HAP-1 (cell line): Measurements from ENCODE around the gene ATP2C2.
"Not testable (repeated sequence)": the region's sequence is repeated elsewhere in the genome, so short reads cannot be mapped to it uniquely, and the experiment has no call there.

Experiments used
- DNase-seq, 2 experiments: peaks; one replicate each; pipeline ENCODE4 v3.0.0-alpha.2; 2016 to 2020; ENCODE audit warnings: low spot score in 2 of 2
- H3K27me3 ChIP-seq: fragments of 250-450 bp; sonication (Bioruptor Pico); 2 replicates; pipeline ENCODE4 v1.5.1; 2020; ENCODE audit warnings: low read depth, mild to moderate bottlenecking, moderate library complexity
- H3K36me3 ChIP-seq: fragments of 250-450 bp; sonication (Bioruptor Pico); replicated peaks from 2 replicates; pipeline ENCODE4 v1.5.1; 2020; ENCODE audit warnings: mild to moderate bottlenecking
- H3K4me1 ChIP-seq: fragments of 250-450 bp; sonication (Bioruptor Pico); 2 replicates; pipeline ENCODE4 v1.5.1; 2020; ENCODE audit warnings: mild to moderate bottlenecking
- H3K4me3 ChIP-seq: fragments of 250-450 bp; sonication (Bioruptor Pico); 2 replicates; pipeline ENCODE4 v1.5.1; 2020; ENCODE audit warnings: mild to moderate bottlenecking, moderate library complexity
- H3K9me3 ChIP-seq: fragments of 250-450 bp; sonication (Bioruptor Pico); 2 replicates; pipeline ENCODE4 v1.5.1; 2020; ENCODE audit warnings: mild to moderate bottlenecking, moderate library complexity
- in situ Hi-C: fragments of 300-500 bp; cut with MboI; formaldehyde crosslinking; loops from 3 replicates; pipeline ENCODE4 v1.14.3; 2020; ENCODE audit warnings: low sequenced_read_pairs, inconsistent platforms, mixed read lengths

Gene ATP2C2

DNA sequence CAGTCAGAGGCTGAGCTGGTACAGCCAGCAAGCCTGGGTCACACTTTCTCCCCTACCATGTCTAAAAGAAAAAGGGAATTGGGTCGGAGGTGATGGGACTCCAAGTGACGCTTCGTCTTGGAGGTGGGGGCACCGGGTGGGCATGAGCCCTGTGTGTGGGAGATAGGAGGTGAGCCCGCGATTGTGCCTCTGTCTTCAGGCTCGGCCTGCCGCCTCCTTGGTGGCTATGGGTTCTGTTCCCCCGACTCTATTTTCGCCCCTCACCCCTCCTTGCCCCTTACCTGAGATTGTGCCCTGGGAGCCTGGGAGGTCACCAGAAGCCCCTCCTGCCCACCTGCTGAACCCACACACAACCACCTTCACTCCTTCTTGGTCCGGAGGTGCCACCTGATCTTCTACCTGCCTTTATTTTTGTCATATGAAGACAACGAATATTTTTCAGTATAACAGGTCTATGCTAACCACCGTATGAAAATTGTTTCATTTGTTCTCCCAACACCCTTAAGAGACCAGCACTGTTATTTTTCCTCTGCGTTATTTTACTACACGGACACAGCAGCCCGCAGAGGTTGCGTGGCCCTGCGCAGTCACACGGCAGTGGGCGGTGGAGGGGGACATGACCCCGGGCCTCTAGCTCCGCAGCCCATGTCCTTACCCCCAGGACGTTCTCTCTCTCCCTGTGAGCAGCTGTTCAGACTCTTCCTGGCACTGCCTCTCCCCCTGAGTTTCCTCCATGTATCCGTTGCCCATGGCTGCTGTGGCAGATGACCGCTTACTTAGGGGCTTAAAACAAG is 49.9 kb downstream of the ATP2C2 start:
- H3K4me3 ChIP-seq: no peak overlapping the region
- H3K36me3 ChIP-seq: no peaks in the 10 kb centered on the region

DNA sequence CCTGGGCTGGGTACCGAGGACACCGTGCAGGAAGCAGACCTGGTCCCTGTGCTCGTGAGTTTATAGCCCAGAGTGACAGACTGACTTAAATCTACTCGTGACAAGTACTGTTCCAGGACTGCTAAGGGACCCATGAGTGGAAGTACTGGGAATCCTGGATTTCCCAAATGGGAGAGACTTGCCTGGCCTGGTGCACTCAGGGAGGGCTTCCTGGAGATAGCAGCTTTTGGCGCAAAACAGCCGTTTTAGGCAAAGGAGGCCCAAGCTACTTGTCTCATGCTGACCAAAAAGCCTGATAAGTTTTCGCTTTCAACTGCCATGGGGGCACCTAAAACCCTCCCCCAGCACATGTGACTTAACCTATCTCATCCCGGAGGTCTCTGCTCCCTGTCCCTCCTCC is 51.4 kb downstream of the ATP2C2 start:
- H3K4me3 ChIP-seq: no peak overlapping the region
- H3K9me3 ChIP-seq: peaks cover 3% of the 10 kb centered on the region
- H3K36me3 ChIP-seq: no peaks in the 10 kb centered on the region
- in situ Hi-C loops: no loop called here
- H3K27me3 ChIP-seq: peaks cover 9% of the 10 kb centered on the region; the same call in 1 of the 2 replicates
- H3K4me1 ChIP-seq: no peaks in the 10 kb centered on the region
- no peak for DNase-seq

More for the DNA sequence above, 49.9 kb downstream of the ATP2C2 start:
- no peak for DNase-seq
- H3K4me1 ChIP-seq: no peaks in the 10 kb centered on the region
- peaks cover 9% of the 10 kb centered on the region; the same call in 1 of the 2 replicates for H3K27me3 ChIP-seq
- in situ Hi-C loops: no loop called here
- H3K9me3 ChIP-seq: peaks cover under 1% of the 10 kb centered on the region

DNA sequence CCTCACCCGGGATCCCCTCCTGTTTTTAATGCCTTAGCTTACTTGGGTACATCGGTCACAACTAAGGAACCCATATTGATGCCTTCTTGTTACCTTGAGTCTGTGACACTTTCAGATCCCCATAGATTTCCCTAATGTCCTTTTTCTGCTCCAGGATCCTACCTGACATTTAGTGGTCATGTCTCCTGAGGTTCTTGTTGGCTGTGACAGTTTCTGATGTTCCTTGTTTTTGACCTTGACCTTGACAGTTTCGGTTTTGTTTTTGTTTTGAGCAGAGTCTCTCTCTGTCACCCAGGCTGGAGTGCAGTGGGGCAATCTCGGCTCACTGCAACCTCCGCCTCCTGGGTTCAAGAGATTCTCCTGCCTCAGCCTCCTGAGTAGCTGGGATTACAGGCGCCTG is 52.2 kb downstream of the ATP2C2 start:
- H3K4me3 ChIP-seq, H3K27me3 ChIP-seq, DNase-seq, in situ Hi-C loops, H3K9me3 ChIP-seq, H3K4me1 ChIP-seq, H3K36me3 ChIP-seq: not testable (repeated sequence)

DNA sequence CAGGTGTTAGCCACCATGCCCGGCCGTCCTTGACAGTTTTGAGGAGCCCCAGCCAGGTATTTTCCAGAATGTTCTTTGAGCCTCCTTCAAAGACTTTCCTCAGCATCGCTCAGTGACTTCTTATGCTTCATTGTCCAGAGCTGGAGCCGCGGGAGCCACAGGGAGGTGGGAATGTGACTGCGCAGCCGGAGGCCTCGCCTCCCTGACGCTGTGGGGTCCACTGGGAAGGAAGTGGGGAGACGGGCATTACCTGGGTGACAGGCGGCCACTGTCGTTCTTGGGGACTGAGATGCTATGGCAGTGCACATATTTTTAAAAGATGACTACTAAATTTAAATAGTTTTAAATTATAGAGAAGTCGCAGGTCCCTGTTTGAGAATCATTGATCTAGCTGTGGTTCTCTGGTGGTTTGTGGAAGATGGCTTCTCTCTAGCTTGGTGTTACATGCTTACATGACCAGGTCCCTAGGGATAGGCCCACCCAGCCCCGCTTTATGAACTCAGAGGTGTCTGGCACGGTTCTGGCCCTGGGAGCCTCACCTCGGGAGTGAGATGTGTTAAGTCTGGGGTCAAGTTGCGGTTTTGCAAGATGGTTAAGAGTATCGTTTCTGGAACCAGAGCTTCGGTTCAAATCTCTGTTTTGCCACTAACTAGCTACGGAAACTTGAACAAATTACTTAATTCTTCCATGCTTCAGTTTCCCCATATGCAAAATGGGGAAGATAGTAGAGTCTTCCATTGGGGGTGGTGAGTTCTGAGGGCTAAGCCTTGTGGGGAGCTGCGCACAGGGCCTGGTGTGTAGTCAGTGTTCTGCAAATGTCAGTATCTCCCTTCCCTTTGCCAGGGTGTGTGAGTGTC is 53.0 kb downstream of the ATP2C2 start:
- H3K36me3 ChIP-seq: no peaks in the 10 kb centered on the region
- no peak for DNase-seq
- in situ Hi-C loops: no loop called here
- no peaks in the 10 kb centered on the region for H3K4me1 ChIP-seq
- no peak overlapping the region for H3K4me3 ChIP-seq
- H3K27me3 ChIP-seq: peaks cover 6% of the 10 kb centered on the region; the same call in 1 of the 2 replicates
- peaks cover 3% of the 10 kb centered on the region for H3K9me3 ChIP-seq

DNA sequence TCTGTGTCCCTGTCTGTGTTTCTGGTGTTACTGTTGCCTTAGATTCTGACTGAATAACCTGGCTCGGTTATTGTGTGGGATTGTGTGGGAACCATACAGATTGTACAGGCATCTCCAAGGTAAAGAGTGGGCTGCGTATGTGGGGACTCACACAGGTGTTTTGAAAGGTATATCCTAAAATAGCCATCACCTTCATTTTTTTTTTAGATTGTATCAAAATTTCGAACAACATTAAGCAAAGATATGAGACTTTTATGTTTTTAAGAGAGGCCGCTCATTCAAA is 53.5 kb downstream of the ATP2C2 start:
- DNase-seq: no peak
- peaks cover 3% of the 10 kb centered on the region for H3K9me3 ChIP-seq
- in situ Hi-C loops: no loop called here
- H3K36me3 ChIP-seq: no peaks in the 10 kb centered on the region
- no peaks in the 10 kb centered on the region for H3K4me1 ChIP-seq
- H3K27me3 ChIP-seq: peaks cover 5% of the 10 kb centered on the region; the same call in 1 of the 2 replicates
- H3K4me3 ChIP-seq: no peak overlapping the region

DNA sequence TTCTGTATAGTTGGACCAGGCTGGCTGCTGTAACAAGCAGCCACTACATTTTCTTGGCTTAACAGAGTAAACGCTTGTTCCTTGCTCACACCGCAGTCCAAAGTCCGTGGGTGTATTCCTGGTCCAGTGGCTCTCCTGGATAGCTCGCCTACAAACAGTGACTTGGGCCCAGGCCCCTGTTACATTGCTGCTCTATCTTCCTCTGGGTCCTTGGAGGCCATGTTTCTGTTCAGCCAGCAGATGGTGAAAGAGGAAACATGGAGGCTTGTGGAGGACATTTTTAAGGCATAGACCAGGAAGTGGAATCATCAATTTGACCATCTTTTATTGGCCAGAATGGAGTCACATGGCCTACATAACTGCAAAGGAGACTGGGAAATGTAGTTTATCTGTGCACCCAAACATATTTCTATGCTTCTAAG is 55.1 kb downstream of the ATP2C2 start:
- Histone ChIP-seq H3K4me1 (no peaks in the 10 kb centered on the region), H3K9me3 (peaks cover 3% of the 10 kb centered on the region), H3K36me3 (no peaks in the 10 kb centered on the region), H3K27me3 (peaks cover 5% of the 10 kb centered on the region; the same call in 1 of the 2 replicates), H3K4me3 (no peak overlapping the region)
- in situ Hi-C loops: no loop called here
- DNase-seq: peak in 1 of 2 experiments; percentile 44

DNA sequence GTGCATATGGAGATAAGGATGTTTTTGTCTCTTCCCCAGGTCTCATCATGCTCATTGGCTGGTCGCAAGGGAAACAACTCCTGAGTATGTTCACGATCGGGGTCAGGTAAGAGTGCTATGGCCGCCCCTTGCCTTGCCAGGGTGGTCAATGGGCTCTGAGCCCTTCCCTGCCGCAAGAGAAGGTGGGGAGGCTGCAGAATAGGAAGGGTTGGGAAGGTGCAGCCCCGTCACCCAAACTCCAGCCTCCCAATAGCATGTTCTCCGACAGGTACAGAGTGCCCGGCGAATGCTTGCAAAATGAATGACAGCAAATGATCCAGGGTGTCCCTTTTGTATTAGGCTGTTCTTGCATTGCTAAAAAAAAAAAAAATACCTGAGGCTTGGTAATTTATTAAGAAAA is 57.4 kb downstream of the ATP2C2 start:
- peaks cover 3% of the 10 kb centered on the region for H3K9me3 ChIP-seq
- DNase-seq: no peak
- no peaks in the 10 kb centered on the region for H3K36me3 ChIP-seq
- in situ Hi-C loops: no loop called here
- H3K4me1 ChIP-seq: no peaks in the 10 kb centered on the region
- no peak overlapping the region for H3K4me3 ChIP-seq
- peaks cover 8% of the 10 kb centered on the region; the same call in 1 of the 2 replicates for H3K27me3 ChIP-seq

DNA sequence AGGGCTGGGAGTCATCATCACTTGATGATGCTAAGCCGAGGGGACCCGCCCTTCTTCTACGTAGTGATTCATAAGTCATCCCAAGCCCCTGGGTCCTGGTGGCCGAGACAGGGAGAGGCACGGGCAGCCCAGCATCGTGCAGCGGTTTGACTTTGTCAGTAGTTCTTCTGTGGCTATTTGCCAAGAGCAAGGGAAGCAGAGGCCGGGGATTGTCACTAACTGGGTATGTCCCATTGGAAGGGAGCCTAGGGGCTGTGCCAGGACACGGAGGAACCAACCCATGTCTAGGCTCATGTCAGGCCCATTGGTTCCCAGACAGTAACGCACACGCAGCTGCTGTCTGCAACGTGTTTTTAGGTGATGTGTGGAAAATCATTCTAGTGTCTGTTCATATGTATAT is 58.5 kb downstream of the ATP2C2 start:
- Histone ChIP-seq H3K27me3 (peaks cover 8% of the 10 kb centered on the region; the same call in 1 of the 2 replicates), H3K4me1 (no peaks in the 10 kb centered on the region), H3K4me3 (no peak overlapping the region), H3K36me3 (no peaks in the 10 kb centered on the region), H3K9me3 (peaks cover 3% of the 10 kb centered on the region)
- in situ Hi-C loops: no loop called here
- no peak for DNase-seq

DNA sequence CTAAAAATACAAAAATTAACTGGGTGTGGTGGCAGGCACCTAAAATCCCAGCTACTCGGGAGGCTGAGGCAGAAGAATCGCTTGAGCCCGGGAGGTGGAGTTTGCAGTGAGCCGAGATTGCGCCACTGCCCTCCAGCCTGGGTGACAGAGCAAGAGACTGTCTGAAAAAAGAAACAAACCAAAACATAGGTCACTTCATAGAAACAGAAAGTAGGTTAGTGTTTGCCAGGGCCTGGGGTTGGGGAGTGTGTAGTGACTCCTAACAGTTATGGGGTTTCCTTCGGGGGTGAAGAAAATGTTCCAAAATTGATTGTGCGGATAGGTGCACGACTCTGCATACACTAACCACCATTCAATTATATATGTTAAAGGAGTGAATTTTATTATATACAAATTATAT is 59.2 kb downstream of the ATP2C2 start:
- in situ Hi-C loops: no loop called here

DNA sequence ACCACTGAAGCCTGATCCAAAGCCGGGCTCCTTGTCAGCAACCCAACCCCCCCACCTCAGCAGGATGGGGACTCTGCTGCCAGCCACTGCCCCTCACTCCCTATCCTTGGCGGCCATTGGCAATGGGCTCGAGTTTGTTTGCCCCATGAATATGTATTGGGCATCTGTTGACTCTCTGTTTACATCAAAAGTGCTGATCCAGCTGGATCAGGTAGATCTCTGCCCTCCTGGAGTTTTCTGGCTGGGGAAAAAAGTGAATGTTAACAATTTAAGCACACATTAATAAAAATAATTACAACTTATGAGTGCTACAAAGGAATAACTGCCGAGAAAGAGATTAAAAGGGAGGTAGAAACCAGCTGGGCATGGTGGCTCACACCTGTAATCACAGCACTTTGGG is 62.5 kb downstream of the ATP2C2 start:
- Histone ChIP-seq H3K36me3 (no peaks in the 10 kb centered on the region), H3K27me3 (peaks cover 8% of the 10 kb centered on the region; the same call in 1 of the 2 replicates), H3K4me1 (no peaks in the 10 kb centered on the region), H3K4me3 (no peak overlapping the region), H3K9me3 (no peaks in the 10 kb centered on the region)
- DNase-seq: no peak
- in situ Hi-C loops: no loop called here

More for the DNA sequence above, 59.2 kb downstream of the ATP2C2 start:
- Histone ChIP-seq H3K4me1 (no peaks in the 10 kb centered on the region), H3K27me3 (peaks cover 8% of the 10 kb centered on the region; the same call in 1 of the 2 replicates), H3K4me3 (no peak overlapping the region), H3K9me3 (peaks cover 3% of the 10 kb centered on the region), H3K36me3 (no peaks in the 10 kb centered on the region)
- DNase-seq: no peak

DNA sequence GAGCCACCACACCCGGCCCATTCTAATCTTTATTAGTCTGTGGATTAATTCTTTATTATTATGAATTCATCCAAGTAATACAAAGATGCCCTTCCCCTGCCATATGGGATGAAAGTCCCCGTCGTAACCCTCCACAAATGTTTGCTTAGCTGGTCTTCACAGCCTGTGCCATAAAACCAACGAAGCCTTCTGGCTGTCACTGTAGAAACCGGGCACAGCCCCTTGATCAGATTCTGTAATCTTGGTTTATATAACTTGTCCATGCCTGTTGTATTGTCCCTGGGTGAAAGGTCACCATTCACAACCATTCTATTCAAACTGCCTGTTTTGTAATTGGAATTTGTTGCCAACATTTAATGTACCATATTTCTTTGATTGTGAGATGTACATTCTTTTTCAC is 66.5 kb downstream of the ATP2C2 start:
- no peaks in the 10 kb centered on the region for H3K36me3 ChIP-seq
- DNase-seq: no peak
- H3K27me3 ChIP-seq: no peaks in the 10 kb centered on the region
- H3K4me1 ChIP-seq: no peaks in the 10 kb centered on the region
- no peak overlapping the region for H3K4me3 ChIP-seq
- no peaks in the 10 kb centered on the region for H3K9me3 ChIP-seq
- in situ Hi-C loops: no loop called here

DNA sequence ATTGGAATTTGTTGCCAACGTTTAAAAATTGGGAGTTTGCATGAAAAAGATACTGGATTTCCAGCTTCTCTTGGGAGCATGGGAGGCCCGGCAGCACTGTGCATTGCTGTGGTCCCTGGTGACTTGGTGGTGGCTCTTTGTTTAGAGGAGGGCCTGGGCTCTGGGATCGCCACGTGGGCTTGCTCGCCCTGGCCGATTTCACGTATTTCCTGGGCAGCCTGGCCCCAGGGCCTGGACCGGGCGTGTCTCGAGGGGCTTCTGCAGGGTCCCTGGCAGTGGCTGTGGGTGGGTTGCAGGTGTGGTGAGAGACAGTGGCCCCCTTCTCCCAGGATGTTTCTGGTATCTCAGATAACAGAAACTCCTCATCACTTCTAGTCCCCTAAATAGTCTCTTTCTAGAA is 67.9 kb downstream of the ATP2C2 start:
- Histone ChIP-seq H3K9me3 (no peaks in the 10 kb centered on the region), H3K4me3 (no peak overlapping the region), H3K4me1 (no peaks in the 10 kb centered on the region), H3K27me3 (no peaks in the 10 kb centered on the region), H3K36me3 (no peaks in the 10 kb centered on the region)
- no peak for DNase-seq
- in situ Hi-C loops: no loop called here

DNA sequence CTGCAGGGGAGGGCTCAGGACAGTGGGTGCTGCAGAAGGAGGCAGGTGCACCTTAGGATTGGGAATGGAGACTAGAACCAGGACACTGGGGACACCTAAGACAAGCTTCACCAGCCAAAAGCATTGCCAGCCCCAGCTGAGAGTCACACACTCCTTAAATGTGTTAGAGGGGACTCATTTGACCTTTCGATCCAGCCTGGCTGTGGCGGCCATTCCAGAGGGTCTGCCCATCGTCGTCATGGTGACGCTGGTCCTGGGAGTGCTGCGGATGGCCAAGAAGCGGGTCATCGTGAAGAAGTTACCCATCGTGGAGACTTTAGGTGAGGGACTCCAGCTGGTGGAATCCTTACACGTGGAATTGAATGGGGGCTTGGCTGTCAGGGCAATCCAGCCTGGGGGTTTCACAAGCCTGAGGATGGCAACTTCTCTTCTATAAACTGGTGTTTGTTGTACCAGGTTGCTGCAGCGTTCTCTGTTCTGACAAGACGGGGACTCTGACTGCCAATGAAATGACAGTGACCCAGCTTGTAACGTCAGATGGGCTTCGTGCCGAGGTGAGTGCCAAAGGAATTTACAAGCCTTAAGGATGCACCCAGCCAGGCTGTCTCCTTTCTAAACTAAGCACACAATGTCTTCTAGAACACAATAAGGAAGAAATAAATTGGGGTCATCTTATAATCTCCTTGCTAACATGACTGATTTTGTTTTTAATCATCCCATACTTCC is 70.8 kb downstream of the ATP2C2 start:
- no peaks in the 10 kb centered on the region for H3K36me3 ChIP-seq
- H3K4me3 ChIP-seq: no peak overlapping the region
- no peaks in the 10 kb centered on the region for H3K4me1 ChIP-seq
- H3K27me3 ChIP-seq: peaks cover 7% of the 10 kb centered on the region
- H3K9me3 ChIP-seq: no peaks in the 10 kb centered on the region
- in situ Hi-C loops: no loop called here
- DNase-seq: no peak
